K562 (cell line): Measurements from ENCODE around the gene TTC16. TPM values are rescaled to one million over a fixed set of nuclear protein-coding genes. Genes with fewer than 3 reads are reported as not detected.

Experiments used
- BHLHE40 ChIP-seq: IDR thresholded peaks from 2 replicates; pipeline ENCODE4 v1.6.1; 2011; ENCODE audit warnings: low read length, improper control_type of control experiment
- FOXA3 ChIP-seq, 2 experiments: fragments of 450-650 bp in 1 of 2; sonication (generic) in 1 of 2; formaldehyde crosslinking; IDR thresholded peaks in 1 of 2; conservative IDR thresholded peaks in 1 of 2; 2 replicates each; pipeline versions ENCODE4 v1.4.0 to v1.8.0; 2020 to 2022; ENCODE audit warnings: mild to moderate bottlenecking in 2 of 2, missing genetic modification reagents in 1 of 2
- GATAD2B ChIP-seq: fragments of 450-650 bp; IDR thresholded peaks from 2 replicates; pipeline ENCODE4 v1.6.1; 2017; ENCODE audit warnings: mild to moderate bottlenecking, borderline replicate concordance
- HINFP ChIP-seq: fragments of 450-650 bp; conservative IDR thresholded peaks from 2 replicates; pipeline ENCODE4 v1.6.1; 2016; ENCODE audit warnings: missing genetic modification characterization, low read depth, mild to moderate bottlenecking, control low read depth, missing compliant biosample characterization
- HSF4 ChIP-seq: fragments of 250-450 bp; sonication (Bioruptor Pico); IDR thresholded peaks from 2 replicates; pipeline ENCODE4 v2.1.2; 2022; ENCODE audit warnings: mild to moderate bottlenecking, moderate library complexity, borderline replicate concordance
- MAFF ChIP-seq: IDR thresholded peaks from 2 replicates; pipeline ENCODE4 v1.6.1; 2012; ENCODE audit warnings: low read length, improper control_type of control experiment
- MITF ChIP-seq: IDR thresholded peaks from 2 replicates; pipeline ENCODE4 v1.6.1; 2014; ENCODE audit warnings: antibody characterized with exemption
- PRMT5 ChIP-seq: sonication (generic); formaldehyde crosslinking; IDR thresholded peaks from 2 replicates; pipeline ENCODE4 v1.5.0; 2020; ENCODE audit warnings: missing genetic modification reagents
- PTRF ChIP-seq: fragments of 450-650 bp; IDR thresholded peaks from 2 replicates; pipeline ENCODE4 v1.6.1; 2016; ENCODE audit warnings: mild to moderate bottlenecking, missing genetic modification characterization, missing compliant biosample characterization
- ZBTB40 ChIP-seq, 2 experiments: fragments of 450-650 bp in 1 of 2; sonication (generic) in 1 of 2; formaldehyde crosslinking in 1 of 2; IDR thresholded peaks; 2 replicates each; pipeline versions ENCODE4 v1.7.1 to v1.9.0; 2016 to 2022; ENCODE audit warnings: inconsistent platforms in 1 of 2, mild to moderate bottlenecking in 1 of 2, missing genetic modification reagents in 1 of 2
- ZFPM2 ChIP-seq: fragments of 250-450 bp; sonication (Bioruptor Pico); IDR thresholded peaks from 2 replicates; pipeline ENCODE4 v1.5.1; 2022; ENCODE audit warnings: mild to moderate bottlenecking
- ZNF24 ChIP-seq: fragments of 450-650 bp; IDR thresholded peaks from 2 replicates; pipeline ENCODE4 v1.6.1; 2016
- ZNF274 ChIP-seq: IDR thresholded peaks from 2 replicates; pipeline ENCODE4 v1.6.1; 2011; ENCODE audit warnings: low read depth, mild to moderate bottlenecking, low read length, moderate library complexity, borderline replicate concordance
- ZNF511 ChIP-seq: sonication (generic); formaldehyde crosslinking; IDR thresholded peaks from 2 replicates; pipeline ENCODE4 v1.8.0; 2022; ENCODE audit warnings: mild to moderate bottlenecking, missing genetic modification reagents
- ZNF830 ChIP-seq: fragments of 250-450 bp; sonication (Bioruptor Pico); IDR thresholded peaks from 2 replicates; pipeline ENCODE4 v1.5.0; 2021; ENCODE audit warnings: mild to moderate bottlenecking
- polyA plus RNA-seq, 8 experiments: library from polyadenylated mRNA; depleted of rRNA in 4 of 8; stranded (reverse) in 5 of 8; unstranded in 3 of 8; fragments of >200 nt; fragmentation: Nextera tagmentation in 2 of 8; fragmentation: Illumina TruSeq in 1 of 8; extraction: Ambion mirVana in 2 of 8; extraction: Trizol in 1 of 8; gene quantifications; 2 replicates each; pipeline versions ENCODE4 v1.2.1 to v1.2.3, GENCODE V29; 2011 to 2014; ENCODE audit warnings: inconsistent platforms in 1 of 8, missing spikeins in 1 of 8
- total RNA-seq, 7 experiments: library from RNA; depleted of rRNA in 6 of 7; stranded (reverse); fragments of >200 nt in 6 of 7; fragmentation: Illumina TruSeq in 2 of 7; extraction: Trizol in 2 of 7; gene quantifications; 2 replicates each; pipeline versions ENCODE4 v1.2.1 to v1.2.3, GENCODE V29; 2011 to 2021; ENCODE audit warnings: low replicate concordance in 1 of 7

The TTC16 gene
- total and polyA plus RNA-seq, 9 of the 15 experiments (the other 6 are each of a cell fraction or from before 2014, with no cell fraction given), result 0.11 TPM; not detected in 8

GRCh38 chr9:127765418-127765817 lies 49.5 kb downstream of the TTC16 start (continued):
- TF ChIP-seq HINFP (tag) (no peak), MAFF (no peak), ZNF274 (no peak), ZNF830 (no peak), ZBTB40 (IDR thresholded peaks at IDR 0.05) (no peak), ZBTB40 (CRISPR knock-in tag; IDR thresholded peaks at IDR 0.05) (no peak), MITF (no peak), HSF4 (CRISPR knock-in tag) (no peak), ZNF24 (peak; percentile 89), PTRF (tag) (no peak), FOXA3 (CRISPR knock-in tag; conservative IDR thresholded peaks at IDR 0.05 in 1 of 2, IDR thresholded peaks at IDR 0.05 in 1 of 2) (no peak), BHLHE40 (0 out of 2 replicates have a peak, but pooled peaks have one; percentile 24), ZNF511 (CRISPR knock-in tag) (no peak), GATAD2B (no peak), ZFPM2 (CRISPR knock-in tag) (no peak), PRMT5 (CRISPR knock-in tag) (no peak)
